Ishikawa (cell line): Measurements from ENCODE around the gene ALAS1.

Experiments
- CEBPB ChIP-seq: IDR thresholded peaks from 2 replicates; pipeline ENCODE4 v1.6.1; 2012
- EP300 ChIP-seq: IDR thresholded peaks from 2 replicates; pipeline ENCODE4 v1.6.1; 2012; ENCODE audit warnings: borderline replicate concordance
- FOXM1 ChIP-seq: IDR thresholded peaks from 2 replicates; pipeline ENCODE4 v1.6.1; 2012; ENCODE audit warnings: low read depth, borderline replicate concordance
- NFIC ChIP-seq: IDR thresholded peaks from 2 replicates; pipeline ENCODE4 v1.6.1; 2012
- RAD21 ChIP-seq: IDR thresholded peaks from 2 replicates; pipeline ENCODE4 v1.6.1; 2012; ENCODE audit warnings: low read depth
- YY1 ChIP-seq: IDR thresholded peaks from 2 replicates; pipeline ENCODE4 v1.6.1; 2012; ENCODE audit warnings: low read depth
- TF ChIP-seq, protein P1 (sequence below): IDR thresholded peaks from 2 replicates; pipeline ENCODE4 v1.6.1; 2012; ENCODE audit warnings: low read depth, mild to moderate bottlenecking
- TF ChIP-seq, protein P2 (sequence below): IDR thresholded peaks from 2 replicates; pipeline ENCODE4 v1.6.1; 2012

GRCh38 chr3:52234516-52235447, 36.8 kb downstream of the ALAS1 start:
- TF ChIP-seq RAD21 (no peak), YY1 (no peak), EP300 (no peak), NFIC (no peak), FOXM1 (no peak), CEBPB (no peak)
- TF ChIP-seq, protein P1, sequence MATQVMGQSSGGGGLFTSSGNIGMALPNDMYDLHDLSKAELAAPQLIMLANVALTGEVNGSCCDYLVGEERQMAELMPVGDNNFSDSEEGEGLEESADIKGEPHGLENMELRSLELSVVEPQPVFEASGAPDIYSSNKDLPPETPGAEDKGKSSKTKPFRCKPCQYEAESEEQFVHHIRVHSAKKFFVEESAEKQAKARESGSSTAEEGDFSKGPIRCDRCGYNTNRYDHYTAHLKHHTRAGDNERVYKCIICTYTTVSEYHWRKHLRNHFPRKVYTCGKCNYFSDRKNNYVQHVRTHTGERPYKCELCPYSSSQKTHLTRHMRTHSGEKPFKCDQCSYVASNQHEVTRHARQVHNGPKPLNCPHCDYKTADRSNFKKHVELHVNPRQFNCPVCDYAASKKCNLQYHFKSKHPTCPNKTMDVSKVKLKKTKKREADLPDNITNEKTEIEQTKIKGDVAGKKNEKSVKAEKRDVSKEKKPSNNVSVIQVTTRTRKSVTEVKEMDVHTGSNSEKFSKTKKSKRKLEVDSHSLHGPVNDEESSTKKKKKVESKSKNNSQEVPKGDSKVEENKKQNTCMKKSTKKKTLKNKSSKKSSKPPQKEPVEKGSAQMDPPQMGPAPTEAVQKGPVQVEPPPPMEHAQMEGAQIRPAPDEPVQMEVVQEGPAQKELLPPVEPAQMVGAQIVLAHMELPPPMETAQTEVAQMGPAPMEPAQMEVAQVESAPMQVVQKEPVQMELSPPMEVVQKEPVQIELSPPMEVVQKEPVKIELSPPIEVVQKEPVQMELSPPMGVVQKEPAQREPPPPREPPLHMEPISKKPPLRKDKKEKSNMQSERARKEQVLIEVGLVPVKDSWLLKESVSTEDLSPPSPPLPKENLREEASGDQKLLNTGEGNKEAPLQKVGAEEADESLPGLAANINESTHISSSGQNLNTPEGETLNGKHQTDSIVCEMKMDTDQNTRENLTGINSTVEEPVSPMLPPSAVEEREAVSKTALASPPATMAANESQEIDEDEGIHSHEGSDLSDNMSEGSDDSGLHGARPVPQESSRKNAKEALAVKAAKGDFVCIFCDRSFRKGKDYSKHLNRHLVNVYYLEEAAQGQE, result no peak
- TF ChIP-seq, protein P2, sequence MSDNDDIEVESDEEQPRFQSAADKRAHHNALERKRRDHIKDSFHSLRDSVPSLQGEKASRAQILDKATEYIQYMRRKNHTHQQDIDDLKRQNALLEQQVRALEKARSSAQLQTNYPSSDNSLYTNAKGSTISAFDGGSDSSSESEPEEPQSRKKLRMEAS, result no peak
